HG03025 (cell line): Measurements from ENCODE around the gene GTSE1.

Source experiments
- ATAC-seq: cut with Tn5 transposase; IDR thresholded peaks from one replicate; pipeline ENCODE4 v1.9.1; 2021; ENCODE audit warnings: mild to moderate bottlenecking, moderate library complexity; ENCODE audit not compliant: unreplicated experiment, low FRiP score

Gene GTSE1

DNA sequence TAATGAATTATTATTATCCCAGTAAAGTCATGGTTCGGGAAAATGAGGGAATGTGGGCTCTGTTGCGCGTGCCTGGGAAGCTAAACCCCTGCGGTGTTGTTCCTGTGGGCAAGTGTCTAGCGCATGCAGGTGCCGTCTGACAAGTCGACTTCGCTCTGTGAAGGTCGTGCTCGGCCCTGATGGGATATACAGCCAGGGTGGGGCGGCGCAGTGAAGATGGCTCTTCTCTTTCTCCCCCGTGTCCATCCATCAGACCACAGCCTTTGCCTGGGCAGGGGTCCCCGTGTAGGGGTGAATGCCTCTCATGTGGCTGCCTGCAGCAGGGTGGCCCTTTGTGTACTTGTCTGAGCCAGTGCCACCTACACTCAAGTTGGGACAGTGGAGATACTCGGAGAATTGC, 26.0 kb downstream of the GTSE1 start:
- no peak for ATAC-seq

DNA sequence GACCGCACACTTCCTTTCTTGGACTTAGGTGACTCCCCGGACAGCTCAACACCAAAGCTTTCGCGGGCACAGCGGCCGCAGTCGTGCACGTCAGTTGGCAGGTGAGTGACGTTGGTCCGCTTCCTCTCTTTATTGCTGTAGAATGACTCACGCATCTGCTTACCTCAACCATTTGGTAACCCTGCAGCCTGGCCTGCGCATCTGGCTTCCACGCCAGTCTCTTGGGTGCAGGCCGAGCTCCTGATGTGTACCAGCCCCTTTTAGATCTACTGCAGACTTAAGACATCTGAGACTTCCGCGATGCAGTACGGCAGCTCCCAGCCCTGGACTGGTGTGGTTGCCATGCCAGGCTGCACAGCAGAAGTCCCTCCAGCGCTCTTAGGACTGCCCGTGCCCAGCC, 26.5 kb downstream of the GTSE1 start:
- ATAC-seq: no peak

DNA sequence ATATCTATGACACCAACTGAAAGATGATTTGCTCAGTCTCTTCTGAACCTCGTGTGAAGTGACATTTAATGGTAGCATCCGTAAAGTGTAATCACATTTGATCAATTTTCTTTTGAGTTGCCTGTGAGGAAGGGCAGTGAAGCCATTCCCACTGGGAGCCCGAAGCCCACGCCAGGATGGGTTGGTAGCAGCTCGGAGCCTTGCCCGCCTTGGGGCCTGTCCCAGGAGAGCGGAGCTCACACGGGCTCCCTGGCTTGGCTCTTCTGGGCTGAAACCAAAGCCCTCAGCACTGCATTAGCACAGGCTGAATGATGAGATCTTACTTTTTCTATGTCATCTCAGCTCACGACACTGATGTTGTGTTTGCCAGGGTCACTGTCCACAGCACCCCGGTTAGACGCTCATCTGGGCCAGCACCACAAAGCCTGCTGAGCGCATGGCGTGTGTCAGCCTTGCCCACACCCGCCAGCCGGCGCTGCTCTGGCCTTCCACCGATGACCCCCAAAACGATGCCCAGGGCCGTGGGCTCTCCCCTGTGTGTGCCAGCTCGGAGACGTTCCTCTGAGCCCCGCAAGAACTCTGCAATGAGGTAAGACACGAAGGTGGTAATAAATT, 29.5 kb downstream of the GTSE1 start:
- ATAC-seq: no peak

DNA sequence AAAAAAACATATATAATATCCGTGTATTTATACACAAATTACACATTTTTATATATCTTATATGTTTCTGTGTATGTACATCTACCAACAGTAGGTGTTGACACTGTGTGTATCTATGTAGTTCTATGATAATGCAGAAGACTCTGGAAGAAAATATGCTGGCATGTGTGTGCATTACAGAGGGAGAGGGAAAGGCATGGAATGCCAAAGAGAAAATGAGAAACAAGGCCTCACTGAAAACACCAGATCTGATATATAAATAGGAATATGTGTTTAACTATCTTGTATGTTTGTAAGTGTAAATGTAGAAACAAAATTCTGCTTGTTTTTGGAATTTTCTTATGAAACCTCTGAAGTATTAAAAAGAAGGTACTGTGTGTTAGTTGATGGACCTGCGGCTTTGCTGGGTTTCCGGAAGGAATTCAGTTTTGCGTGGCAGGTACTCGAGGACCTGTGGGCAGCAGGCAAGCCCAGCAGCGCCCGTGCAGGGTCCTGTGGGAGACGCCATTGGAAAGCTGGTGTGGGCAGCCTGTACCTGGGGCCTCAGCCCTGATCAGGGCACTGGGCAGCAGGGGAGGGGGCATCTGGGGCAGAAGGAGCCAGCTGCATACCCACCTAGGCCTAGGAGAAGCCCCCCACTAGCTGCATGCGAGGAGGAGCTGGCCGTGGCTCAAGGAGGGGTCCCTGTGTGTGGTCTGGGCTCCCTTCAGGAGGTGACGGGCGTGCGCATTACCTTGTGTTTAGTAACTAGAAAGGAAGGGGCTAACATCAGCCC, 31.2 kb downstream of the GTSE1 start:
- ATAC-seq: no peak

DNA sequence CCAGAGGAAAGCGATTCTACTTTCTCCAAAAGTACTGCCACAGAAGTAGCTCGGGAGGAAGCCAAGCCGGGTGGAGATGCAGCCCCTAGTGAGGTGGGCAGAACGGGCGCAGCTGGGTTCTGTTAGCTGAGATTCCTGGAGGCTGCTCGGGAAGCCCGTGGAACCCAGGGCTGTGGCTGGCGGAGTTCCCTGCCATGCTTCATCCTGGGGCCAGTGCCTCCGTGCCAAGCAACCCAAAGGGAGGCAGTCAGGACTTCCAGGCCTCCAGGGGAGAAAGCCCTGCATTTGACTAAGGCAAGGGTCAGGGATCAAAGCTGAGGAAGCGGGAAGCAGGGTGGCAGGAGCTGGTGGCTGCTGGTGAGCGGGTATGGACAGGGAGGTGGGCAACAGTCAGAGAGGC, 32.1 kb downstream of the GTSE1 start:
- ATAC-seq: no peak

DNA sequence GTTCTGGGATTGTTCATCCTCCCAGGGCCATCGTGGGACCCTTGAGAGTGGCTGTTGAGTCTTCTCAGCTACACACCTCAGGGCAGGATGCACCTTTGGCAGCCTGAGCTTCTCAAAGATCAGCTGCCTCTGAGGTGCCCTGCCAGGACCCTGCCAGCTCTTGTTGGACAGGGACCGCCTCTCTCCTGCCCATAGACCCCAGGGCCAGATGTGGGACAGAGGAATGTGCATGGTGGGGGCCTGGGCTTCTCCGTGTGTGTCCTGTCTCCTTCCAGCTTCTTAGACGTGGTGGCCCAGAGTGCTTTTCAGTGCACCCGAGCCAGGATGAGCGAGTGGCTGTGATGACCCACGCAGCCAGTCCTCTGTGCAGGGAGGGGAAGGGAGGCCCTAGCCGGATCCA, 32.9 kb downstream of the GTSE1 start:
- no peak for ATAC-seq

DNA sequence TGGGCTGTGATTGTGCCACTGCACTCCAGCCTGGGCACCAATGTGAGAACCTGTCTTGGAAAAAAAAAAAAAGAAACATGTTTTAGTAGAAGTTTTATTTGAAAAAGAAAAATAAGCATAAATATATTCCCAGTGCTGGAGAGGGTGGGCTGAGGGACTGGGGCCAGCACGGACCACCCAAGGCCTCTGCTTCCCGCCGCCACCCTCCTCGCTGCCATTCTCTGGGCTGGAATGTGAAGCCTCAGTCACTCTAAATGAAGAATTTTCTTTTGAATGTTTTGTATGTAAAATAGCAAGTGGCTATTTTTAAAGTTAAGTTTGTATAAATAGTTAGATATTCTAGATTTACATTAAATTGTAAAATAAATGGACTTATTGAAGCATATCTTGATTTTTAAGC, 33.8 kb downstream of the GTSE1 start:
- no peak for ATAC-seq

DNA sequence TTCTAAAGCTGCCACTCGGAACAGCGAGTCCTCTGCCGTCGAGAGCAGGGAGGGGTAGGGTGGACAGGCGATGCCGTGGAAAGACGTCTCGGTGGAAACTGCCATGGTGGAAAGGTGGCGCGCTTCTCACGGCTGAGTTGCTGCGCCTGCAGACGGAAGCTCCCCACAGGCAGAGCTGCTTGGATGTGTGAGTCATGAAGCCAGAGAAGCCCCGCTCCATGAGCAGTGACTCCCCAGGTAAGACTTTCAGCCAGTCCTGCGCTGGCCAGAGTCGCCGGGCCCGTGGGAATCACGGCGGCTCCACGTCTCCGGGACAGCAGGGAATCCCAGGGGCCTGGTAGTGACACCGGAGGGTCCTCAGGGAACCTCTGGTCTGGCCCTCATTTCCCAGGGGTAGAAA, 34.8 kb downstream of the GTSE1 start:
- ATAC-seq: no peak

DNA sequence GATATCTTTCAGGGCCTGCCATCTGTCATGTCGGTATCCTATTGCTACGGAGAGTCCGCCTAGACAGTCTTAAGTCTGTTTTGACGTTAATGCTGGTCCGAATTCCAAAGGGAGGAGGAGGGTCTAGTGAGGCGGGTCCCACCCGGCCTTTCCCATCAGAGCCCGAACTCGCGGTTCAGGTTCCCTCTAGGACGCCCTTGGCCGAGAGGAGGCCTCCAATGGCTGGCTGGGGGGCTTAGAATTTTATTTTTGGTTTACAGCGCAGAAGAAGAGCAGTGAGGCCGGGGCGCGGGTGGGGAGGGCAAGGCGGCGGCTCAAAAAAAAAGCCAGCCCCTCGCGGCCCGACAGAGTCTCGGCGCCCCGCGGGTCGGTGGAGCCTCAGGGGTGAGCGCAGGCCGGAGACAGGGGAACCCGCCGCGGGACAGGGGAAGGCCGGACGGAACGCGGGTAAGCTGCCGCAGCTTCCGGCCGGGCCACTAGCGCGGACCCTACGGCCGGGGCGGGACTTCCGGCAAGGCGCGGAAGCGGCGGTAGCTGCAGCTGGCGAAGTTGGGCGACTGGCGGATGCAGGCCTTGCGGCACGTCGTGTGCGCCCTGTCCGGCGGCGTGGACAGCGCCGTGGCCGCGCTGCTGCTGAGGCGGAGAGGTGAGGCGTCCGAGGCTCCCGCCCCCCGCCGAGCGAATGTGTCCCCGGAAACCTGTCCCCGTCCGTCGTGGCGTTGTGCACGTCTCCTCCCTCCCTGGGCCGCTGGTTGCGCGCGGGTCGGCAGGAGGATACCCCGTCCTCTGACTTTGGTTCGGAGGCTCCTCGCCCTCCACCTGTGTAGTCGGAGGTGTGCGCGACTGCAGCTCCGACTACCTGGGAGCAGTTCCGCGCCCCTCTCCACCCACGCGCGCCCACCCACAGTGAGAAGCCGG, 38.8 kb downstream of the GTSE1 start, which contains the start of gene TRMU:
TSS of gene TRMU (plus strand) at position 514 of the 918 bp plus-strand sequence. CDS start at position 565, 51 bp downstream.
- peak; percentile 60 for ATAC-seq

DNA sequence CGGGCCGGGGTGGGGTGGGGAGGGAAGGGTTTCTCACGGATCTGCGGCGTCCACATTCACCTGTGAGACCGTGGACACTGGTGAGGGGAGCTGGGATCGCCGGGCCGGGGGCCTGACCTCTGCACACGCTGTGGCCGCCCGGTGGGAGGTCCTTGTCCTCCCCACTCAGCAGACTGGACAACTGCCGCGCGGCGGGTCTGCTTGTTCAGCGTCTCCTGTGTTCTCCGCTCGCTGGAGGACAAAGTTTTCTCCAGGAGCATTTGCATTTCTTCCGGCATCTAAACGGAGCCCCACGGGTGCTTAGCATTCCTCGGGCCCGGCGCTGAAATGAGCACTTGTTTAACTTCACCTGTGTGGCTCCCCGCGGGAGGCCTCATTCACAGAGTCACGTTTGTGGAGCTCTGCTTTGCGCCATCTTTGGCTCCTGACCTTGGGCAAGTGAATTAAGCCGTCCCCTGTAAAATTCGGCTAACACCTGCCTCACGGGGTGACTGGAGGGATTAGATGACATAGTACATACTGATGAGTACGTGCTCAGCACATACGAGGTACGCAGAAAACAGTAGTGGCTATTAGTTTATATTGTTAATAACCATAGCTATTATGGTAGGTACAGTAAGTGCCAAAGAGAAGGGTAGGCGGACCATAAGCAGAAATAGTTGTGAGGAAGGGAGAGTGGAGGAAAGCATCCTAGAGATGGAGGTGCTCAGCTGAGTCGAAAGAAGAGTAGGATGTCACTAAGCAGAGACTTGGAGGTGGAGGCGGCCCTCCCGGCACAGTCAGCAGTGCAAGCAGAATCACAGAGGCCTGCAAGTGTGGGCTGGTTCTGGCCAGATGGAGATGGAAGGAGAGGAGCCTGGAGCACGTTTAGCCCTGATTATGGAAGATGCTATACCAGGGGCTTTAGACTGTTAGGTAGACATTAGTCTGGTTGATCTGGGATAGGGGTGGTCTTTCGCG, 39.7 kb downstream of the GTSE1 start:
- peak; percentile 19 for ATAC-seq

DNA sequence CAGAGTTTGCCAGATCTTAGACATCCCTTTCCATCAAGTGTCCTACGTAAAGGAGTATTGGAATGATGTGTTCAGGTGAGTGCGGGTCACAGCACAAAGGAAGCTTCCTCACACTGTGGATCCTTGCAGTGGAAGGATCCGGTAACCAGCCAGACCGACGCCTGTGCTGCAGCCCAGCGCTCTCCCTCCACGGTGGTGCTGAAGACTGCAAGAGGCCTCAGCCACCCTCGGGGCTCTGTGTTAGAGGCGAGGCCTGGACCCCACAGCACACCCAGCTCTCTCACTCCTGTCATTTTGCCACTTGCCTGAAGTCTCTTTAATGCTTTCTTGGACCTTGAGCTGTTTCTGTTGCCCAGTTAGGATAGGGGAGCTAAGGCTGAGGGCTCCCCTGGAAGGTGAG, 41.2 kb downstream of the GTSE1 start:
- no peak for ATAC-seq

DNA sequence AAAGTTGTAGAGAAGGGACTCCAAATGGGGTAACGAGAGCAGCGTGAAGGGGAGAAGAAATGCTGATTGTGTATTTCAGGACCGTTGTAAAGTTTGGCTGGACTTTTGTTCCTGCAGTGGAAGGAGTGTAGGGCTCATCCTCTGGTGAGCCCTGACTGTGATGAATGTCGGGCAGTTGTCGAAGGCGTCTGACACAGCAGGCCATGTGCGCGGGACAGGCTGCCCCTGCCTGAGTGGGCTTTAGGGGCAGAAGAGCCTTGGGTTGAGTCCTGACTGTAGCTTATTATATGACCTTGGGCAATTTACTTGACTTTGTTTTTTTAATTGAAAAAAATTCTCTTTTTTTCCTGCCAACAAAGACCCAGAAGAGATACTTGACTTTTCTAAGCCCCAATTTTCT, 42.0 kb downstream of the GTSE1 start:
- no peak for ATAC-seq

DNA sequence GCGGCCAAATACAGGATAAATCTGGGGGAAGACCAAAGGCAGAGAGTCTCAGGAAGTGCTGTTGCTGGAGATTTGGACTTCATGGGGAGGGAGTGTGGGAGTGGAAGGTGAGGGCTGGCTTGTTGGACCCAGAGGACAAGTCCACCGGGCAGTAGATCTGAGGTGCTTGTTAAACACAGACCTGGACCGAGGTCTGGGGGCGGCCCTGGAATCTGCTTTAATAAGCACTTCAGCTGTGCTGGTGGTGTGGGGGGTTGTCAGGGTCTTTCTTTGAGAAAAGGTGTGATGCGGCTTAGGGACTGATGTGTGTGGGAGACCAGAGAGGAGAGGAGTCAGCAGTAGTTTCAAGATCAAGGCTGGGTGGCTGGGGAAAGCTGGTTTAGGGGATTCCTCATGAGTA, 43.3 kb downstream of the GTSE1 start:
- ATAC-seq: no peak

DNA sequence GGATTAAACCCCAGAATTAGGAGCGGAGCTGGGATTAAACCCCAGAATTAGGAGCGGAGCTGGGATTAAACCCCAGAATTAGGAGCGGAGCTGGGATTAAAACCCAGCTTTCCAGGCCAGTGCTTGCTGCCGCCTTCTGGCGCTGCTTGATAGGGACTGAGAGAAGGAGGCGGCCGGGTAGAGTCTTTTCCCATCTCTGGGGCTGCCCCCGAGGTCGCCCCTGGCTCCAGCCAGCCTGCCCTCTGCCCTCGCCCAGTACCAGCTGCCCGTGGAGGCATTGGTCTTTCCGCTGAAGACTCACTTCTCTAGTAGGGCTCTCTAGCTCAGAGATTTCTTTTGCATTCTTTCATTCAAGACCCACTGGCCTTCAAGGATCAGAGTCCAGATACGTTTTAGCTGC, 44.0 kb downstream of the GTSE1 start:
- ATAC-seq: no peak

DNA sequence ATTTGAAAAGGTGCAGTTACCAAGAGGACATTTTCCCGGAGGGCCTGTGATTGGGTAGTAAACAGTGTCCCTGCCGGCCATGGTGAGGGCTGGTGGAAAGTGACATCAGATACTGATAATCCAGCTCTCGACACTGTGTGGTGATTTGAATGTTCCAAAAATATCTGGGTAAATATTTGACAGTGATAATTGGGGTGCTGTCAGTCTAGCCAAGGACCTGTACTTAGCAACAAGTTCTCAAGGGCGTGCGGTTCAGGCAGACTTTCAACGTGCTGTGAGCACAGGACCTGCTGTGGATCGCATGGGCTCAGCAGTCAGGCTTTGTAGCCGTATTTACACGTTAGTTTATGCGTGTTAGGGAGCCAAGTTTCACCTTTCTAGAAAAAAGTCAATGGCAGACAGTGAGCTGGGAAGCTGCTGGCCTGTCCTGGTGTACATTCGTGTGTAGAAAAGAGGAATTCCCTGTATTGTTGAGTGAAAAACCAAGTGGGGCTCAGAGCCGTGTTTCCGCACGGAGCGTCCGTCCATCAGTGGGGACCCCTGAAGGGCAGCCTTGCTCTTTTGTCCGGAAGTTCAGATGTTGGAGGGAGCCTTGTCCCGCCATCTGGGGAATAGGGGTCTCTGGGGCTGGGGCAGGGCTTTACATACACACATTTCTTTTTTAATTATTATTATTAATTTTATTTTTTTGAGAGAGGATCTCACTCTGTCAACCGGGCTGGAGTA, 50.2 kb downstream of the GTSE1 start:
- ATAC-seq: no peak

DNA sequence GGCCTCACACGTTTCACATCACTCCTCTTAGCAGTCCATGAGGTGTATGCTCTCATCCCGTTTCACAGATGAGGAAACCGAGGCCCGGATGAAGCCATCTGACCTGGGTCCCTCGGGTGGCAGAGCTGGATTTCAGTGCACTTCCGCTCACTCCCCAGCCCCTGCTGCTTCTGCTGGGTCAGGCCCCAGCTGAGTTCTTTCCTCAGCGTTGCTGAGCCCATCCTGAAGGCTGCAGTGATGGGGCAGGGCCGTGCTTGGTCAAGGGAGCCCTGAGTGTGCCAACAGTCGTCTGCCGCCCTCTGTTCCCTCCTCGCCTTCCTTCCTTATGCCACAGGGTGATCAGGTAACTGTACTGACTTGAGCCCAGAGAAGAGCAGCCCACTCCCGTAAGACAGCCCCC, 51.0 kb downstream of the GTSE1 start:
- no peak for ATAC-seq

DNA sequence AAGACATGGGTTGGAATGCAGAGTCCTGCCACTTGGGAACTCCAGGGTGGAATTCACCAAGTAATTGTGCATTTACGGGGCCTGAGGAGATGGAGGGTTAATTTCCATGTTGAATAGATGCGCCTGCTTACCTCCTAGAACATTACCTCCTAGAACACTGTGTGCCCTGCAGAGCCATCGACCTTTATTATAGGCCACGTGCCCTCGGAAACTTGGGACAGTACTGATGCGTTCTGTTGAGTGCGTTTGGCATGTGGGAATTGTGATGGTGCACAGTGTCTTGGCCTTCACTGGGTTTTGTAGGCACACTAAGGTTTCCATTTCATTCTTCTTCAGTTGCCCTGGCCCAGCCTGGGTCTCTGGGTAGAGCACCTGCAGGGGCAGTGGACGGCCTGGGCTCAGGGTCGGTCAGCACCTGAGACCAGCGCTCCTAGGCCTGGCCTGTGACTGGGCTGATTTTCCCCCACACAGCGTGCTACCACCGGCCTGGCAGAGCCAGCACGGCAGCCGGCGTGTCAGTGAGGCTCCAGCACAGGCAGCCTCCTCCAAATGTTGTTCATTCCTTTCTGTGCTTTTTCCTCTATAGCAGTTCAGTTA, 51.5 kb downstream of the GTSE1 start:
- no peak for ATAC-seq

DNA sequence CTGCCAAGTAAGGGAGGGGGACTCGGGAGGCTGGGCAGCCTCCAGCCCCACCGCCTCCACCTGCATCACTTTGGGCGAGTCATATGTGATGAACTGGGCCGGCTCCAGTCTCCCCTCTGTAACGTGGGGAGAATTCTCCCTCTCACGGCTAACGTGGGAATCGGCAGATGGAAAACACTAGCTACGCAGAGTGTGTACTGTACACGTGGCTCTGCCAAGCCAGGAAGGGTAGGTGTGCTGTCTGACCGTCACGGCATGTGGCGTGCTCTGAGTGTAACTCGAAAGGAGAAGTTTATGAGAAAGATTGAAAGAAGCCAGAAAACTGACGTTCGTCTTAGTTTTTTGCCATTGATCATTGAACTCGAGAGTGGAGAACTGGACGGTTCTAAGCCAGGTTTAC, 52.6 kb downstream of the GTSE1 start:
- no peak for ATAC-seq

DNA sequence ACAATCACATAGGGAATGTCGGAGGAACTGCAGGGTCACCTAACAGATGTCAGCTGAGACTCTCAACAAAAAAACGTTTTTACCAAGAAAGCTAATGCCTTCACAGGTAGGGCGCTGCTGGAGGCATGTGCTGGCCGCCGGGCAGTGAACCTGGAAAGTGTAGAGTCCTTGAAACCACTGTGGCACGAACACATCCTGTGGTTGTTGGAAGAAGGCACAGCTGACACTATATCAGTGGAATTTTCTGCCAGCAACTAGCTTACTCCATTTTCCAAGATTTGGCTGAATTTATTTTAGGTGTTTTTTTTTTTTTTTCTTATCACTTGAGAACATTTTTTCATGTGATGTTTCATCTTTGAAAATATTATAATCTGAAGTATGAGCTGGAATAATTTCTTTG, 53.0 kb downstream of the GTSE1 start:
- no peak for ATAC-seq
